Psoas muscle (tissue), 8 donors: ENCODE data around the gene HEMGN. TPM values are rescaled to one million over a fixed set of nuclear protein-coding genes. Genes with fewer than 3 reads are reported as not detected.

Source experiments
- ATAC-seq, 4 donors: fragments of 200-7000 bp; cut with Tn5 transposase; one replicate each; pipeline ENCODE4 v1.9.1; 2020; ENCODE audit warnings: moderate library complexity in 3 of 4, mild to moderate bottlenecking in 2 of 4
- DNase-seq, 2 donors: peaks; one replicate each; pipeline ENCODE4 v3.0.0-alpha.2; 2020
- H3K27ac ChIP-seq: fragments of 200-600 bp; one replicate; pipeline ENCODE4 v1.8.0; 2022
- H3K27me3 ChIP-seq, 3 donors: fragments of 200-600 bp in 1 of 3; one replicate each; pipeline versions ENCODE4 v1.6.1 to v1.8.0; 2013 to 2022; ENCODE audit warnings: low read length in 2 of 3, mild to moderate bottlenecking in 2 of 3, moderate library complexity in 1 of 3; ENCODE audit not compliant: insufficient read depth in 3 of 3
- H3K36me3 ChIP-seq, 2 donors: fragments of 200-600 bp in 1 of 2; one replicate each; pipeline versions ENCODE4 v1.6.1 to v1.8.0; 2013 to 2022; ENCODE audit warnings: low read depth in 1 of 2, mild to moderate bottlenecking in 1 of 2, moderate library complexity in 1 of 2; ENCODE audit not compliant: insufficient read depth in 1 of 2
- H3K4me1 ChIP-seq: fragments of 200-600 bp; one replicate; pipeline ENCODE4 v1.8.0; 2022
- H3K4me3 ChIP-seq: fragments of 200-600 bp; one replicate; pipeline ENCODE4 v1.8.0; 2022; ENCODE audit warnings: mild to moderate bottlenecking
- H3K9me3 ChIP-seq: fragments of 200-600 bp; one replicate; pipeline ENCODE4 v1.8.0; 2022
- CTCF ChIP-seq: fragments of 200-600 bp; IDR thresholded peaks from one replicate; pipeline ENCODE4 v1.8.0; 2022; ENCODE audit warnings: antibody characterized with exemption
- WGBS, 3 donors: extraction: QIAGEN DNeasy Blood & Tissue Kit; methylation state at CpG; one replicate each; pipeline versions ENCODE4 v1.1.6 to v1.1.7; 2013; 5-methylcytosine and 5-hydroxymethylcytosine counted together
- intact Hi-C, 2 donors: fragments of 100-400 bp; cut with DNase I; formaldehyde crosslinking; loops; one replicate each; pipeline versions ENCODE4 v1.11.0 to v1.14.2; 2022
- polyA plus RNA-seq, 3 donors: library from polyadenylated mRNA; stranded (reverse); fragments of 200-250 nt; gene quantifications; one replicate each; pipeline ENCODE4 v1.2.3, GENCODE V29; 2013
- total RNA-seq, 4 donors: library from RNA; stranded (reverse); fragmentation: NEBNext Ultra II Directional in 2 of 4; extraction: Animal tissue kit (Norgen Biotek cat#: 25700) in 2 of 4; gene quantifications; one replicate each; pipeline versions ENCODE4 v1.2.1 to v1.2.4, GENCODE V29; 2021 to 2023
- donor health status: healthy with polysubstance abuse.
- donor health status: DM: no; HTN: no; CAD: no; lungs with moderate emphysema.
- donor health status: Bipolar disorder and iron deficiency.
- donor health status: healthy.
- donor health status: DM: yes; HTN: yes; CAD: no.
- donor health status: DM: no; HTN: no; CAD: no.
- donor health status: DM: no; HTN: no; CAD: no.
- donor health status: DM: yes; HTN: yes; CAD: no.

HEMGN gene
- total and polyA plus RNA-seq, 7 donors, result 0.71 TPM; not detected in 6

GRCh38 chr9:97930972-97931371, 7.0 kb downstream of the HEMGN start:
- intact Hi-C loops, result no loop called here
- DNase-seq (no peak), ATAC-seq (no peak)
- no peak overlapping the region for H3K4me3 ChIP-seq
- H3K27ac ChIP-seq, result no peak overlapping the region
- TF ChIP-seq CTCF, result no peak
- H3K4me1 ChIP-seq, result no peaks in the 10 kb centered on the region
- H3K36me3 ChIP-seq, result no peaks in the 10 kb centered on the region
- H3K9me3 ChIP-seq, result no peaks in the 10 kb centered on the region
- 46 to 54% (median 48%) methylated on average over 3 of the region's 3 CpGs for WGBS, 3 donors
- H3K27me3 ChIP-seq, result peaks cover 0 to 17% (median 8%) of the 10 kb centered on the region in 3 donors

GRCh38 chr9:97928986-97929604, 8.9 kb downstream of the HEMGN start:
- H3K4me3 ChIP-seq, result no peak overlapping the region
- no peaks in the 10 kb centered on the region for H3K9me3 ChIP-seq
- peaks cover 0 to 12% (median 8%) of the 10 kb centered on the region in 3 donors for H3K27me3 ChIP-seq
- DNase-seq (no peak), ATAC-seq (no peak)
- H3K36me3 ChIP-seq, result no peaks in the 10 kb centered on the region
- 50 to 61% (median 60%) methylated on average over 4 of the region's 4 CpGs for WGBS, 3 donors
- no peak overlapping the region for H3K27ac ChIP-seq
- intact Hi-C loops, result loop anchor here in 1 of 2 donors (5.0 kb wide), 1 partner anchor 278 kb away; no protein-coding TSS in a partner anchor
- H3K4me1 ChIP-seq, result no peaks in the 10 kb centered on the region
- TF ChIP-seq CTCF, result no peak

GRCh38 chr9:97925497-97926334, 12.3 kb downstream of the HEMGN start:
- peaks cover 13% of the 10 kb centered on the region for H3K4me1 ChIP-seq
- WGBS, 3 donors, result 69 to 79% (median 73%) methylated on average over 5 of the region's 5 CpGs
- ATAC-seq (no peak), DNase-seq (no peak)
- no peak overlapping the region for H3K4me3 ChIP-seq
- intact Hi-C loops, result loop anchor here (2.0 to 5.0 kb wide), 4 partner anchors 55 to 339 kb away; no protein-coding TSS in a partner anchor
- H3K27me3 ChIP-seq, result peaks cover 0 to 4% (median 0%) of the 10 kb centered on the region in 3 donors
- H3K9me3 ChIP-seq, result no peaks in the 10 kb centered on the region
- H3K27ac ChIP-seq, result no peak overlapping the region
- no peaks in the 10 kb centered on the region for H3K36me3 ChIP-seq
- no peak for TF ChIP-seq CTCF

- H3K4me1 ChIP-seq, result peaks cover 14% of the 10 kb centered on the region
- no peak overlapping the region for H3K4me3 ChIP-seq
- intact Hi-C loops, result loop anchor here (2.0 to 5.0 kb wide), 5 partner anchors 56 to 340 kb away; partner anchors contain the start of gene NANS (in 1 of the 2)
- ATAC-seq (no peak), DNase-seq (no peak)
- H3K27me3 ChIP-seq, result peaks cover 0 to 4% (median 0%) of the 10 kb centered on the region in 3 donors
- H3K9me3 ChIP-seq, result no peaks in the 10 kb centered on the region
- H3K27ac ChIP-seq, result no peak overlapping the region
- no peak for TF ChIP-seq CTCF
- no peaks in the 10 kb centered on the region for H3K36me3 ChIP-seq
- 55 to 63% (median 56%) methylated on average over 4 of the region's 4 CpGs for WGBS, 3 donors
These were observed 13.6 kb downstream of the HEMGN start for GRCh38 chr9:97924386-97924785.
